ENCODE measurements around the gene GABRA4.

- TF ChIP-seq CTCF (IDR thresholded peaks at IDR 0.05) (no peak), POLR2A (IDR thresholded peaks at IDR 0.05) (no peak)
These were observed 49.0 kb downstream of the GABRA4 start for GRCh38 chr4:46944345-46944744.

Data from uterus (tissue), 2 donors.